GM23248 (cell line): ENCODE measurements around the gene PRCC.

ENCODE experiments used
- EZH2 ChIP-seq: fragments of 200-600 bp; sonication (generic); IDR thresholded peaks from 2 replicates; pipeline ENCODE4 v1.6.1; 2018; ENCODE audit warnings: antibody characterized with exemption, mild to moderate bottlenecking; ENCODE audit not compliant: insufficient read depth, poor library complexity, severe bottlenecking
- EZH2phosphoT487 ChIP-seq: fragments of 200-600 bp; sonication (generic); IDR thresholded peaks from 2 replicates; pipeline ENCODE4 v1.6.1; 2018; ENCODE audit warnings: antibody characterized with exemption, moderate library complexity, mild to moderate bottlenecking, low read depth; ENCODE audit not compliant: insufficient read depth

DNA sequence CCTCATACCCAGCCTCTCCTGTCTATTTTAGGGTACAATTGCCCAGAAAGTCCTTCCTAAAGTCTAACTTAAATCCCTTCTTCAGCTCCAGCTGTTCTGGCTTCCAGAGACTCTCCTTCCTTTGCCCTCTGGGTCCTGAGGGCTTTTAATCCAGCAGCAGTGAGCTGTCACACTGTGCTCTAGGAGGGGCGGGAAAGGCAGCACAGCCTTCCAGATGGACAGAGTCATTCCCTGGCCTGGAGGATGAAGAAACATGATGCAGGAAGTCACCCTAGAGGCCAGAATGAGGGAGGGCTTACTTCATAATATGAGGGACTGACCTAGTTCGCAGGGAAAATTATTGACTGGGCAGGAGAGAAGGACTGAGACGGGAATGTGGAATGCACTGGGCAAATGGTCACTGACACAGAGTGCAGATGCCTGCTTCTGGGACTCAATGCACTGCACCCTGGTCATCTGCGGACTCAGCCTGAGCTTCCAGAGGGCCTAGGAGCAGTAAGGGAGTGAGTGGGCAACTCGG, 48.0 kb downstream of the PRCC start:
- TF ChIP-seq EZH2 (no peak), EZH2phosphoT487 (no peak)
